AG04450 (cell line): ENCODE data around the gene BRAF. TPM values are rescaled to one million over a fixed set of nuclear protein-coding genes. Genes with fewer than 3 reads are reported as not detected.
"Not testable (repeated sequence)": the region's sequence is repeated elsewhere in the genome, so short reads cannot be mapped to it uniquely, and the experiment has no call there.

Source experiments
- CTCF ChIA-PET: fragments of 300-600, 350-600 bp; formaldehyde crosslinking; extraction: SDS; loops from one replicate; lab custom pipeline; 2022; ENCODE audit warnings: antibody characterized with exemption, inconsistent platforms; lab: Charles Lee
- POLR2A ChIA-PET: fragments of 350-600 bp; formaldehyde crosslinking; extraction: SDS; loops from one replicate; lab custom pipeline; 2021; ENCODE audit warnings: antibody characterized with exemption, inconsistent platforms; lab: Yijun Ruan, JAX
- DNase-seq: peaks from one replicate; pipeline ENCODE4 v3.0.0-alpha.2; 2011; ENCODE audit warnings: low read depth, low spot score
- H3K27ac ChIP-seq: one replicate; pipeline ENCODE4 v1.5.1; 2012; ENCODE audit warnings: low read depth, low read length, control low read depth
- H3K27me3 ChIP-seq: one replicate; pipeline ENCODE4 v1.6.0; 2012; ENCODE audit warnings: low read length; ENCODE audit not compliant: control insufficient read depth, insufficient read depth
- H3K4me3 ChIP-seq: 2 replicates; pipeline ENCODE4 v1.5.1; 2011; ENCODE audit warnings: mild to moderate bottlenecking, low read depth, low read length, control low read depth
- H3K9me3 ChIP-seq: 2 replicates; pipeline ENCODE4 v1.5.1; 2012; ENCODE audit warnings: low read length; ENCODE audit not compliant: control insufficient read depth, insufficient read depth
- CTCF ChIP-seq: IDR thresholded peaks from 2 replicates; pipeline ENCODE4 v1.5.1; 2011; ENCODE audit warnings: low read depth, low read length, control low read depth, inconsistent platforms
- polyA plus RNA-seq: library from polyadenylated mRNA; depleted of rRNA; stranded (reverse); fragments of >200 nt; gene quantifications from 2 replicates; pipeline ENCODE4 v1.2.3, GENCODE V29; 2011

BRAF gene
- polyA plus RNA-seq, 1 experiment = 19.3 TPM

DNA sequence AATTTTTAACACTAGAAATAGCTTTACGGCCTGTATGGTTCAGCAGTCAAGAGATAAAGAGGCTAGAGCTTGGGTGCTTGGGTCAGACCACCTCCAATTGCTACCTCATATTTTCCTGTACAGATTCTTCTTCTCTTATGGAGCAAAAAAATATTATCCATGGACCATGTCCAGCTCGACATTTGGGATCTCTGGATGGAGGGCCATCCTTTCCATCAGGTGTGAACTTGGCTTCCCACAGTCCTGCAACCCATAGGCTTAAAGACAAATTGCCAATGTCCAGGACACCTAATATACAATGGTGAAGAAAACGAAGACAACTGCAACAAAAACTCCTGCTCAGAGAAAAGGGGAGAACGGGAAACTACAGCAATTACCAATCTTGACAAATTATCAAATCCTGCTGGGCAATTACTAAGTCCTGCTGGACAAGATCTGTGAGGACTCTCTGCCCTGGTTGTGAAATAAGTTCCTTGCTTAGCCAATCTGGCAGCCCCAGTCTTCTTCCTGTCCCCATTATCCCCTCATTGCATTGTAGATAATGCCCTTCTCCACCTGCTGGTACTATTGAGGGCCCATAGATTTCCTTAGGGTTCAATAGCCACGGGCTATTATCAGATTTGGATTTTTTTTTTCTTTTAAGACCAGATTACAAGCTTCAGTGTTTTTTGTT lies 42.0 kb upstream of the BRAF start:
- Histone ChIP-seq H3K9me3 (no peaks in the 10 kb centered on the region), H3K4me3 (no peak overlapping the region), H3K27me3 (no peaks in the 10 kb centered on the region), H3K27ac (no peak overlapping the region)
- ChIA-PET POLR2A (no interaction called here), CTCF (no interaction called here)
- no peak for DNase-seq
- no peak for TF ChIP-seq CTCF

- Histone ChIP-seq H3K4me3 (no peak overlapping the region), H3K27ac (no peak overlapping the region), H3K27me3 (no peaks in the 10 kb centered on the region), H3K9me3 (peaks cover 6% of the 10 kb centered on the region; the same call in 1 of the 2 replicates)
- DNase-seq = no peak
- CTCF ChIA-PET = no interaction called here
- POLR2A ChIA-PET = no interaction called here
- no peak for TF ChIP-seq CTCF
Observed at GRCh38 chr7:140961117-140961516, 36.4 kb upstream of the BRAF start.

DNA sequence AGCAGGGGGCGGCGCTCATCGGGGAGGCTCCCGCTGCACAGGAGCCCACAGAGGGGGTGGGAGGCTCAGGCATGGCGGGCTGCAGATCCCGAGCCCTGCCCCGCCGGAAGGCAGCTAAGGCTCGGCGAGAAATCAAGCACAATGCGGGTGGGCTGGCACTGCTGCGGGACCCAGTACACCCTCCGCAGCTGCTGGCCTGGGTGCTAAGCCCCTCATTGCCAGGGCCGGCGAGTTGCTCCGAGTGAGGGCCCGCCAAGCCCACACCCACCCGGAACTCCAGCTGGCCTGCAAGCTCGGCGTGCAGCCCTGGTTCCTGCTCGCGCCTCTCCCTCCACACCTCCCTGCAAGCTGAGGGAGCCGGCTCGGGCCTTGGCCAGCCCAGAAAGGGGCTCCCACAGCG lies 32.3 kb upstream of the BRAF start:
- H3K27ac ChIP-seq, POLR2A ChIA-PET, H3K9me3 ChIP-seq, CTCF ChIA-PET, H3K27me3 ChIP-seq, DNase-seq, H3K4me3 ChIP-seq: not testable (repeated sequence)

DNA sequence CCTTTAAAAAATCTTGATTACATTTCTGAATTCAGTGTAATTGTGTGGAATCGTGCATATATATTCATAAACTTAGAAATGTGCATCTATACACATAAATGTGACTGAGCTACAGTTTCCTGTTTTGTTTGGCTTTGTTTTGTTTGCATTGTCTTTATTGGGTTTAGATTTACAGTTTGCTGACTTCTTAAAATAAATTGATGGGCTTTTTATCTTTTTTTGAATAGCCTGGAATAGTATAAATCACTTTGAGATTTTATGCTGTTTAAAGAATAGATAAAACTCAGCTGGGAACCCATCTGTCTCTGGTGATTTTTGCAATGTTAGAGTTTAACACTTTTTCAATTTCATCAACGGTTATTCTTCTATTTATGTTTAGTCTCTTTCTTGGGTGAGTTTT lies 21.2 kb upstream of the BRAF start:
- DNase-seq = no peak
- H3K4me3 ChIP-seq = no peak overlapping the region
- no peaks in the 10 kb centered on the region for H3K9me3 ChIP-seq
- no peak for TF ChIP-seq CTCF
- ChIA-PET CTCF (no interaction called here), POLR2A (no interaction called here)
- H3K27me3 ChIP-seq = no peaks in the 10 kb centered on the region
- no peak overlapping the region for H3K27ac ChIP-seq

DNA sequence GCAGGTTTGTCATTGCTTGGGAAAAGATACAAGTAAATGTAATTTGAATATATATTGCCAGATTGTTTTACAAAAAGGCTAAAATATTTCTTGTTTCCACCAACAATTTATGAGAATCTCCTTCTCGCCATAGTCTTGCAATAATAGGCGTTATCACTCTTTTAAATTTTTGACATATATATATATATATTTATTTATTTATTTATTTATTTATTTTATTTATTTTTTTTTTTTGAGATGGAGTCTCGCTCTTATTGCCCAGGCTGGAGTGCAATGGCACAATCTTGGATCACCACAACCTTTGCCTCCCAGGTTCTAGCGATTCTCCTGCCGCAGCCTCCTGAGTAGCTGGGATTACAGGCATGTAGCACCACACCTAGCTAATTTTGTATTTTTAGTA lies 17.5 kb upstream of the BRAF start:
- H3K27ac ChIP-seq, DNase-seq, H3K27me3 ChIP-seq, H3K4me3 ChIP-seq, POLR2A ChIA-PET, H3K9me3 ChIP-seq: not testable (repeated sequence)
- CTCF ChIA-PET = interaction anchor here (1.0 kb wide), 1 partner anchor 72 kb away, joined by 4 read pairs; the partner anchor contains the start of gene MRPS33

GRCh38 chr7:140940898-140941297 lies 16.2 kb upstream of the BRAF start:
- DNase-seq = no peak
- CTCF ChIA-PET = no interaction called here
- Histone ChIP-seq H3K4me3 (no peak overlapping the region), H3K27ac (no peak overlapping the region), H3K27me3 (peaks cover 4% of the 10 kb centered on the region), H3K9me3 (no peaks in the 10 kb centered on the region)
- no peak for TF ChIP-seq CTCF
- POLR2A ChIA-PET = no interaction called here
